Kasumi-1 (cell line): ENCODE measurements around the gene TRUB1.
"Not testable (repeated sequence)": the region's sequence is repeated elsewhere in the genome, so short reads cannot be mapped to it uniquely, and the experiment has no call there.

Experiments used
- DNase-seq, 2 experiments: peaks; one replicate each; lab custom pipeline; 2025; lab: John Stamatoyannopoulos, UW

TRUB1 gene

DNA sequence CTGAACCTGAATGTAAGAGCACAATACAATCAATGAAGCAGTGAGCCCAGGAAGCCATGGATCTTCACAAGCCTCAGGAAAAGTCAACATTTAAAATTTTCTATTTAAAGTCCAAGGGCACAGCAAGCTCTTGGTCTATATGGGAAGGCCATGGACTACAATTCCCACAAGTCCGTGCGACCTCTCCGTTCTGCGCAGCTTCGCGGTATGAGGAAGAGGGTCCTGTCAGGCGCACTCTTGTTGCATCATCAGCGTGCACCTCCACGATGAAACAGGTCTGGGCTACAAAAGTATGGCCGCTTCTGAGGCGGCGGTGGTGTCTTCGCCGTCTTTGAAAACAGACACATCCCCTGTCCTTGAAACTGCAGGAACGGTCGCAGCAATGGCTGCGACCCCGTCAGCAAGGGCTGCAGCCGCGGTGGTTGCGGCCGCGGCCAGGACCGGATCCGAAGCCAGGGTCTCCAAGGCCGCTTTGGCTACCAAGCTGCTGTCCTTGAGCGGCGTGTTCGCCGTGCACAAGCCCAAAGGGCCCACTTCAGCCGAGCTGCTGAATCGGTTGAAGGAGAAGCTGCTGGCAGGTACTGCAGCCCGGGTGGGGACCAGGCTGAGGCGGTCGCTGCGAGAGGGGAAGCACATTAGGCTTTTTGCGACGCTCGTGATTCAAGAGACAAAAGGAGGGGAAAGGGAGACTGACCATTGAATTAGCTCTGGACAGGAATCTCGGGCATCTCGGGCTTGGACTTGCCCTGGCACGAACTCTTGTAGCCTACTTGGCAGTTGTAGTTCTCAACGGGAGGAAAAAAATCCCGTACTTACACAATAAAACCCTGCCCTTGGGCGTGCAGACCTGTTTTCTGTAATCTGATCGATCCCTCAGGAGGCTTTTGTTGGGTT is at the start of gene TRUB1:
Gene TRUB1, plus strand, starts transcription at position 234 of the 894 bp plus-strand sequence. Its CDS starts 59 bp downstream, at position 293.
- DNase-seq = peak; percentile 98 to 99

DNA sequence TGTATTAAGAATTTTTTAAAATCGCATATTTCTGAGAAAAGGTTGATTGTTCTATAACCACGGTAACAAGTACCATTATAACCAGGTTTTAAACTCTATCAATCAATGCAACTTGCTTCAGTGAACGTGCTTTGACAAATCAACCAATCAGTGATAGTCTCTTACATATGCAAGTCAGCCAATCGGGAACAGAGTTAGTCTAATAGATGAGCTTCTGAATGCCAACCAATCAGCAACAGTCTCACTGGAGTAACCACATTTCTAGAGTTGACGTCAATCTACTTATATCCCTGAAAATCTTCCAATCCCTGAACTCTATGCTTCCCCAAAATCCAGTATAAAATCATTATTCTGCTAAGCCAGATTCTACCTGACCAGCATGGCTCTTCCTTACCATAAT is 44.7 kb upstream of the TRUB1 start:
- DNase-seq = no peak

DNA sequence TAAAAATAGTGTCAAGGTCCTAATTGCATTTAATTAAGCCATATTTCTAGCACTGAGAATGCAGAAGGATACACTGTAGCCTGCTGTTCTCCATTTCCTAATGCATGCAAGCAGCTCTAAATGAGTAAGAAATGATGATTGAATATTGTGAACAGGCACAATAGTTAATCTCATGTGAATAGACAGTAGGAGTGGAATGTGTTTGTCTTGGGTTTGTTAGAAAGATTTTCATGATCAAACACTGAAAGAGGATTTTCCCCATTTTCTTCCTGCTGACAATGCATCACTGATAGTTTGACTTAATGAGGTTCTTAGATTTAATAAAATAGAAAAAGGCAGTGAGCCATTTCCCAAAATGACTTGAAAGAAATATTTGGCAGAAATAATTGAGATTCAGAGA is 43.1 kb upstream of the TRUB1 start:
- no peak for DNase-seq

DNA sequence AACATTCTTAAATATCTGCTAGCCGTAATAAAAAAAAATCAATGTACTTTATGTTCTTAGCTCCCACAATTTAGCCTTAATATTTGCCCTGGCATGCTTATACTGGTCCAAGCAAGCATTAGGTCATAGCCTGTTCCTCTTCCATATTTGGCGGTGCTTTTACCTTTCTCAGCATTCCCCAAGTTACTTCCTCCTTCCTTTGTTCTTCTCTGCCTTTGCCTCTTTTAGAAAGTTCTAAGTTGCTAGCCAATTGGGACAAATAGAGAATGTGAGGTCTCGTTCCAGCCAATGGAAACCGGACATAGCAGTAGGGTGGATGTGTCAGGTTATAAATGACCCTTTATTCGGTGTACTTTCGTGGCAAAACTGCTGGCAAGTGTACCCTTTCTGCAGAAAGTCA is 41.0 kb upstream of the TRUB1 start:
- DNase-seq = not testable (repeated sequence)

DNA sequence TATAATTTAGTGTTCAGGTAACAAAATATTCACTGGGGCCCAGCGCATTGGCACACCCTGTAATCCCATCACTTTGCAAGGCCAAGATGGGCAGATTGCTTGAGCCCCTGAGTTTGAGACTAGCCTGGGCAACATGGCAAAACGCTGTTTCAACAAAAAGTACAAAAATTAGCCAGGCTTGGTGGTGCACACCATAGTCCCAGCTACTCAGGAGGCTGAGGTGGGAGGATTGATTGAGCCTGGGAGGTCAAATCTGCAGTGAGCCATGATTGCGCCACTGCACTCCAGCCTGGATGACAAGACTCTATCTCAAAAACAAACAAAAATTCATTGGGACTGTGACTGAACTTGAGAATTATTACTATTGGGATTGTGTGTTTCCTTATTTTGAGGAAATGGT is 40.4 kb upstream of the TRUB1 start:
- no peak for DNase-seq

DNA sequence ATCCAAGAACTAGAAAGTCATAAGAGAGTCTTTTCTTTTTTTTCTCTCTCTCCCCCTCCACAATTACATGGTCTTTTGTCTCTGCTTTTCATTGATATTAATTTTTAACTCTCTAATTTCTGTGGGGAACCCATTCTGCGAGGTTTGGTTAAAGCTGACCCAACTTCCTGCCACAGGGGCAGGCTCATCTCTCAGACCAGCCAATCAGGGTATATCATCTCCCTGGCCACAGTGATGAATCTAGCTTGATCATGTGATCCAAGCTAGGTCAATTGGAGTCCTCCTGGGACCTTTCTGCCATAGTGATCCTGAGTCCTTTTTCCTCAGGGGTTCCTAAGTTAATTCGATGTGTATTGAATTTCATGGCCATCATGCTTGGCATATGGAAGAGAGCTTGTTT is 38.0 kb upstream of the TRUB1 start:
- DNase-seq = no peak

DNA sequence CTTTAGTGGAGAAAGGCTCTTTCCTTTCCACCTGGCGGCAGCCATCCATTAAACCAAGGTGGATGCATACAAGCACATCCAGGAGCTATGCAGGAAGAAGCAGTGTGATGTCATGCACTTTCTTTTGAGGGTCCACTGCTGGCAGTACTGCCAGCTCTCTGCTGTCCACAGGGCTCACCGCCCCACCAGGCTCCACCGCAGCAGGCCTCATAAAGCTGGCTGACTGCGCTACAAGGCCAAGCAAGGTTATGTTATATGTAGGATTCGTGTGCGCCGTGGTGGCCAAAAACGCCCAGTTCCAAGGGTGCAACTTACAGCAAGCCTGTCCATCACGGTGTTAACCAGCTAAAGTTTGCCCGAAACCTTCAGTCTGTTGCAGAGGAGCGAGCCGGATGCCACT is 37.3 kb upstream of the TRUB1 start:
- no peak for DNase-seq

DNA sequence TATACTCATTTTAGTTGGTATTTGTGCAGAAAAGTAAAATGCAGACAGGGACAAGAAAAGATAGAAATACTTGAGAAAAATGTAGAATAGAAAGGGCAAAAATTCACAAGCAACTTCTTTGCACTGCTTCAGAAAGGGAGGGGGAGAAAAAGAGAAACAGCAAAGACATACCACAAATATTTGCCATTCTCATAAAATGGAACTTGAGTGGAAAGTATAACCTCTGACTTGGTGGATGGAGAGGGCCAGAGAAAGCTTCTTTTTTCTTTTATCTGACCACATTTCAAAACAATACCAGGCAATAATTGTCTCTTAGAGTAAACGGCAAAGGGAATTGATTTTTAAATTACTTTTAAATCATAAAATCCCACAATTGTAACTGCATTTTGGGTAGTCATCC is 35.8 kb upstream of the TRUB1 start:
- DNase-seq = no peak

DNA sequence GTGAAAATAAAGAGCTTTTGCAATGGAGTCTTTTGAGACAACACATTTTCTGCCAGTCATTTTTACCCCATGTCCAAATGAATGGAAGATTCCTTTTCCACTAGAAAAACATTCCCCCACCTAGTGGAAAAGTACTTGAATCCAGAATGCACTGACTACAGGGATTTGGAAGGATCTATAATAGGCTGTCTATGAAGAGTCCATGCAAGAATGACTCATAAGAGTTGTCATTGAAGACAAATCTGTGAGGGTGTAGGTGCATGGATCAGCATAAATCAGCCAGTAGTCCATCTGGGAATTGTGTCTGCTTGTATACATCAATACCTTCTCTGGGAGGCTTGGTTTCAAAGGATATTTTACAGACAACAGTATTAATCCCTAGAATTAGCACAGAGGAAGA is 32.5 kb upstream of the TRUB1 start:
- no peak for DNase-seq

DNA sequence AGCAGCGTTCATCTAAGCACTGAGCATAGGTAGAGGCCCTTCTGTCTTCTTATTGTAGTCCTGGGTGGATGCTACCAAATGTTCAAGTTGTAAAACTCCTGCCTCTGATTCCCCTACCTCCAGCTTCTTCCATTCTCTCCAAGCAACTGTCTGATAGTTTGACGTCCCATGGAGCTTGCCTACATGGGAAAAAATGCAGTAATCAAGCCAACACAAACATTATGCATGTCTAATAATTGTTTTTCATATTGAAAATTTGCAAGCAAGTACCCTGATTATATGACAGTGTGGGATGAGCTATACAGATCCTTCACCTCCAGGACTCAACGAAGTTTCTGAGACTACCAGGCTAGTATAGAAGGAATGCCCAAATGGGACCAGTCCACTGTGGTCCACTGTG is 31.0 kb upstream of the TRUB1 start:
- no peak for DNase-seq

DNA sequence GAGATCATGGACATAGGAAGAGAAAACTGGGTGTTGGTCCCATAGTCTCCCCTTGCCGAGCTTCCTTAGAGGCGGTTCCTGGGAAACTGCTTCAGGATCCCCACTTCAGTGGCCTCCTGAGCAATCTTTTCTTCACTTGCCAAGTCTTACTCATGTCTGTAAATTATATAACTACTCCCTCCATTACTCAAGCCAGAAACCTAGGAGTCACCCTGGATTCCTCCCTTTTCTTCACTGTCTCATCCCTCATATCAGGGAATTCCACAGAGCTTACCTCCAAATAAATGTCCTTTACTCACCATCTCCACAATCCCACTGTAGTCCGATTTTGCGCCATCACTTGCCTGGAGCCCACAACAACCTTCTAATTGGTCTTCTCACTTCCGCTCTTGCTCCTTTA is 29.1 kb upstream of the TRUB1 start:
- DNase-seq = no peak

DNA sequence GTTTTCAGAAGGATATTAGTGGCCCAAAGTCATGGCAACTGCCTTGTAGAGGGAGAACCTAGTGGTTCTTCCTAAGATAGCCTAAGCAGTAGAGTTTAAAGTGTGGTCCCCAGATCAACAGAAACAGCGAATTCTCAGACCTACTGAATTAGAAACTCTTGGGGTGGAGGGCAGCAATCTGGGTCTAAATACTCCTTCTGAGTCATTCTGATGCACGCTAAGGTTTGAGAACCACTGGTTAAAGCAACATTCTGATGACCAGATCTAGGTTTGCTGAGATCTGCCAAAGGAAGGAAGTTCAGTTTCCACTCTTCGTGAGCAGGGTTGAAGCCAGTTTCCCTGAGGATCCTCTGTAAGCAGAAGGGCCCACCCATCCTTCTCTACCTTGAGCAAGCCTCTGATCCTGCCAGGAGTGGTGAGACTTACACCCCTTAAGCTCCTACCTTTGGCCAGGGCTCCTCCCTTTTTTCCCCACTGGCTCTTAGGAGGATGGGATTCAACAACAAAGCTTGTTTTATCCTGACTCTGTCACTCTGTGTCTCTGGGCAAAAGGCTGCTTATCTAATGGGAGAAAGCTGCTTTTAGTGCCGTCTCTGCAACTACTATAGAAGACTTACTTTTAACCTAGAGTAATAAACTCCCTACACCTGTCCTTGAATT is 26.8 kb upstream of the TRUB1 start:
- DNase-seq = no peak

DNA sequence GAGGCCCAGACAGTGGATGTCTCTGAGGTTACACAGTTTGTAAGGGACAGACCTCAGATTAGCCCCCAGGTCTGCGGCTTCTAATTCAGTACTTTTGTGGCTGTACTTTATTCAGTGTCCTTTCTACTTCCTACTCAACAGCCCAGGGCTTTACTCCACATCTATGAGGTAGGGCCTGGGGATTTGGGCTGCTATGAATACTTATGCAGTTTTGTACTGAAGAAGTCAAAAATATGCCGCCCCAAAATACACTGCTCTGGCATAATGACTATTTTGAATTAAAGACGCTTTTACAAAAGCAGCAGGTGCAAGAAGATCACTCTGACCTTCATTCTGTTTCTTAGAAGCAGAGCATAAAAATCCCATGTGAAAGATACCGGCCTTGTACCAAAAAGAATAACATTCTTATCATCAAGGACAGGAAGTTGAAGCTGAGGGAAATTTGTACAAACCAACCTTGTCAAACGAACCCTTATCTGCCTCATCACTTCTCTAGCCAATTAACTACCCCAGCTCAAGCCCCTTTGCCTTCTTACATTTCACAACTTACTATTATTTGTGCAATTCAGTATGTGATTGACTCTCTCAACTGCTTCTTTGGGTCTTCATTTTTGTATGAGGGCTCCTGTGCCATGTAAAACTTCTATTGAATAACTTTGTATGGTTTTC is 26.1 kb upstream of the TRUB1 start:
- no peak for DNase-seq

DNA sequence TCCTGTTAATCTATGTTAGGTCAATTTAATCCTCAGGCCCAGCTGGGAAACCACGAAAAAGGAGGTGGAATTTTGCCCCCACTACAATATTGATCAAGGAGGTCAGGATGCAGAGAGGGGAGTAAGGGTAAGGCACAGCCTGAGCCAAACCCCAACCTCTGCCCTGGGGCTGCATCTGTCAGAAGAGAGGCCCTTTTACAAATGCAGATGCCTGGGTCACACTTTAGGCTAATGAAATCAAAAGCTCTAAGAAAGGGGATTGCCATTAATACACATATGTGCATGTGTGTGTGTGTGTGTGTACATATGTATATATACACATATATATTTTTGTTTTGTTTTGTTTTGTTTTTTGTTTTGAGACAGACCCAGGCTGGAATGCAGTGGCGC is 25.5 kb upstream of the TRUB1 start:
- no peak for DNase-seq

DNA sequence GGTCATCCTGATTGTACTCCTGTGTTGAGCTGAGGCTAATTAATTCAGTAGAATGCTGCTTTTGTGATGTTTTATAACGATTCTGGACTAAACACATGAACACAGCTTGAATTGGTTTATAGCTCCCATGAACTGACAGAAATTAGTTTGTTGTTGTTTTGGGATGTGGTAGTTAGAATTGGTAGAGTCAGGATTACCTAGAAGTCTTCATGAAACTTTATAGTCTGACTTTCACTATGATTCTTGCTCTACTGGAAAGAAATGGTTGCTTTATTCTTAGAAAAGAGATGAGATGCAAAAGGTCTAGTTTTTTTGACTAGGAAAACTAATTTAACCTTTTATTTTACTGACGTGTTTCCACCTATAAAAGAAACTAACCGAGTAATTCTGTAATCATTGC is 23.4 kb upstream of the TRUB1 start:
- DNase-seq = no peak

DNA sequence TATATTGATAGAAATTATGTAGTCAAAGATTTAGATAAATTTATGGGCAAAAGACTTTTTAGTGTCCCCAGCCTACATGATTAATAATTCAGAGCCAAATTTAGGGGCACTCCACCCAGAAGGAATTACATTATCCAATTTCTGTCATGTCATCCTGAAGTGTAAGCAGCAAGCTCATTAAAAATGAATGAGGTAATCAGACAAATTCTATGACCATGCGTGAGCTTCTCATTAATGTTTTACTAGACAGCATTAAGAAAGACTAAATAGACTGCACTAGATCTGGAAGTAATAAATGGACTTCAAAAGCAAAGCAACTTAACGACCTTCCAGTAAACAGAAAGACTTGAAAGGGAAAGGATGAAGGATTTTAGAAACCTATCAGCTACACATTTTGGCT is 22.7 kb upstream of the TRUB1 start:
- no peak for DNase-seq

DNA sequence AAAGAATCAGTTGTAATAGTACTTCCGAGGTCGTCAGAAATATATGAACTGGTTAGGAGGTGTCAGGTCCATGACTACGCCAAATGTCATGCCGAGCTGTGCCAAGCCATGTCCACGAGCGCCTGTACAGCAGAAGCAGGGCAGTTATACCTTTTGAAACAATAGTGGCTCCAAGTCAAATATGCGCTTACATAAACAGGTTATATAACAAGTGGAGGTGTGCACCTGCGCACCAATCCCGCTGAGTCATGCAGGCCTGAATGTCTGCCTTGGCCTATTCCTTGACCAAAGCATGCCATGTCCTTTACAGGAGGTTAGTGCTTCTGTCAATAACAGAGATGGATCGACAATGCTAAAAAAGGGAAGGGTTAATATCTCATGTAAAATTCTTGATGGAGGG is 21.3 kb upstream of the TRUB1 start:
- DNase-seq = no peak

DNA sequence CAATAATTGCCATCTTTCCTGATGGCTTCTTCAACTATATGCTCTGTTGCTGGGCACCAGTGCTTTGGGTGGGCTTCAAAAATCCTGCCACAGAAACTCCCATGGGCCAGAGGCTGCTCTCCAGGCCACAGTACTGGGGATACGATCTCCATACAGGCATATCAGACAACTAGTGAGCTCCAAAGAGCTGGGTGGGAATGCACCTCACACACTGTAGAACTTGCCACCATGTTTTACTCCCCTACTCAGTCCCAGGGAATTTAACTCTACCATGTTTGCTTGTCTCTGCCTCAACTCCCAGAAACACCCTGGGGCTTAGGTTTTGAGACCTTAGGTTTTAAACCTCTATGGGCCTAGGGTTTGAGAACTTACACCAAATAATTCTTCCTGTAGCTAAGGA is 20.5 kb upstream of the TRUB1 start:
- no peak for DNase-seq

DNA sequence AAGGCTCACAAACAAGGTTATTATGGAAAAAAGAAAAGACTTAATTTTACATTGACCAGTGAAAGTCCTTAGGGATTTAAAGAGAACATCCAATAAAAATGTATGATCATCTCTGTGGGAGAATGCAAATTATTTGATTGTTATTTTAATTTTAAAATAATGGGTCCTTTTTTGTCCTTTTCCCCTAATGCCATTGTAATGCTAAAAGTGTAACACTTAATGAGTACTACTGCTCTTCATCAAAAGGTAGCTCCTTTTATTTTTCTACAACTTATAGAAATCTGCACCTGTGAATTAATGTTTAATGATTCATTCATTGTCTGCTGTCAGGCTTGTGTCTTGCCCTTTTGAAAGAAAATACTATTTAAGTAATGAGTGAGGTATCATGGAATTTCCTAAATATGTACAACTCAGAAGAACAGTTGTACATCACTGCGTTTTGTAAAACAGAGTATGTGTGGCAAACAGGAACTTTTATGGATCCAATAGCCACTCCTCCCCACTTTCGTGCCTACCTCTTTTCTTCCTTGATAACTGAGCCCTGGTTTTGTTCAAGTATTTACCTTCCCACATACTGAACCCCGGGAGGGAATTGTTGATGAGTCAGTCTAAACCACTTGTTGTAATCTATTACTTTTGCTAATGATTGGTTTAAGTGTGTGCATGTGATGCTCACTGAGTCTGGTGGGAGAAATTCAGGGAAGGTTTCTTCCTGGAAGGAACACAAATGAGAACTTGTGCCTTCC is 19.9 kb upstream of the TRUB1 start:
- DNase-seq = no peak

DNA sequence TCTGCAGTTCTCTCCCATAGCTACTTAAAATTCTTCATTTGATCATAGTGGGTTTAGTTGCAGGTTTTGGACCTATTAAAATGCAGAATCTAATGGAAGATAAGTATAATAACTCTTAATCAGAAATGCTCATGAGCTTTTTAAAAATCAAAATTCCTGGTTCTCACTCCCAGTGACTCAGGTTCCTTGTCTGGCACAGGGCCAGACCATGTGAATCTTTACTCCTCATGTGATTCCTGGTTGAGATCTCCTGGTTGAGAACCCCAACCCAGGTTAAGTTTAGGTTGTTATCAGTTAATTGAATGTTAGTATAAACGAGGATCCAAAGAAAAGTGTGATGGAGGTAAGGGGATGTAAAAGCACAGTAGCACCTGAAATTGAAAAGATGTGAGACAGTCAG is 17.5 kb upstream of the TRUB1 start:
- DNase-seq = no peak

DNA sequence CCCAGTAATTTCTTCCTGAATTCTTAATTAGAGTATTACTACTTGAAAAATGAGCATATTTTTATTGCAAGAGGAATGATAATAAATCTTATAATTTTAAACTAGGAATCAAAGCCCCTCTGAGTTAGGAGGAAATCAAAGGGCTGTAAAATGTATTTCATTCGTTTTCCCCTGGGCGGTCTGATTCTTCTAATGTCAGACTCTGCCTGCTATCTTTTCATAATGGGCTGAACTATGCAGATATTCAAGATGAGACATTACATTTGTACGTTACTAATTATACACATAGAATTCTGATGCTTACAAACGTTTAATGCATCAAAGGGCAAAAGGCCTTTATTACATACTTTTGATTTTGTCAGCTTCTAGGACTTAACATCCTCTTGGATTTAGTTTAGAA is 16.0 kb upstream of the TRUB1 start:
- DNase-seq = no peak

DNA sequence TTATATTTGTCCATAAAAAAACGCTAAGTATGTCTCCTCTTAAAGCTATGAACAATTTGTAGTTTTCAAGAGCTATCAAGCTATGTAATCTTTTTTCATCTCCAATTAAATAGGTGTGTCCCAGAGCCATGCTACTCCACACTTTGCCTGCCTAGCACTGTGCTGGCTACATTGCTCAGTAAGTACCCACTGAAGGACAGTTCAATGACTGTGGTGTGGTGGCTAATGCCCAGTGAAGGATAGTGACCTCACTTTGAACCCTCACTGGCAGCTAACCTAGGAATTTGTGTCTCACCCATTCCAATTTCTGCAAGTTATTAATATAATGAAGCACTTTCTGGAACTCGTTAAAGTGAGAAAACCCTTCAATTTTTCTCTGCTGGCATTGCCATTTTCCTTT is 14.4 kb upstream of the TRUB1 start:
- no peak for DNase-seq
